ENCODE results near the gene FKRP. TPM values are rescaled to one million over a fixed set of nuclear protein-coding genes. Genes with fewer than 3 reads are reported as not detected.

FKRP gene
- total RNA-seq, 1 experiment from 2014 or later = 24.1 TPM

DNA sequence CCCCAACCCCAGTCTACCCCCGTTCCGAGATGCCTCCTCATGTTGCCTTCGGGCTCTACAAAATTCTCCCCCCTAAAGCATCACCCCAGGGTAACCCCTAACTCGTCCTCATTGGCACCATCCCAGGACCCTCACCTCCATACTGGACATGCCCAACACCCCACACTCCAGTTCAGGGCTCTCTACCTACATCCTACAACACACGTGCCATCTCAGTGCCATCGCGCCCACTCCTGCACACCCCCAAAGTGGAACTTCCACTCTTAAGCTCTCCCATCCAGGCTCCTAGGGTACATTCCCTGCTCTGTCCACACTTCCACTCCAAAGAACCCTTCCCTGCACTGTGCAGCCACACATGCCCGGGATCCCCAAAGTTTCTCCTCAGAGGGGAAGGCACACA lies 827 bp upstream of the FKRP start:
- CTCF ChIA-PET = interaction anchor here (0.6 to 1.8 kb wide), 10 partner anchors 9 to 268 kb away, joined by 3 to 7 read pairs (median 4); no protein-coding TSS in a partner anchor
- POLR2A ChIA-PET = interaction anchor here (1.2 kb wide), 1 partner anchor 8 kb away, joined by 3 read pairs; no protein-coding TSS in a partner anchor
- H3K27me3 Mint-ChIP-seq (ENCODE audit: low read depth) = no peaks in the 10 kb centered on the region
- H3K4me1 Mint-ChIP-seq = peaks cover 50% of the 10 kb centered on the region
- H3K4me3 Mint-ChIP-seq = peak overlapping the region; percentile 96
- no peak for TF ChIP-seq ESRRA (CRISPR knock-in tag; IDR thresholded peaks at IDR 0.05; ENCODE audit: borderline replicate concordance)
- no peak for TF ChIP-seq NFYB (CRISPR knock-in tag; conservative IDR thresholded peaks at IDR 0.05; ENCODE audit: low read depth)
- TF ChIP-seq, protein P1, sequence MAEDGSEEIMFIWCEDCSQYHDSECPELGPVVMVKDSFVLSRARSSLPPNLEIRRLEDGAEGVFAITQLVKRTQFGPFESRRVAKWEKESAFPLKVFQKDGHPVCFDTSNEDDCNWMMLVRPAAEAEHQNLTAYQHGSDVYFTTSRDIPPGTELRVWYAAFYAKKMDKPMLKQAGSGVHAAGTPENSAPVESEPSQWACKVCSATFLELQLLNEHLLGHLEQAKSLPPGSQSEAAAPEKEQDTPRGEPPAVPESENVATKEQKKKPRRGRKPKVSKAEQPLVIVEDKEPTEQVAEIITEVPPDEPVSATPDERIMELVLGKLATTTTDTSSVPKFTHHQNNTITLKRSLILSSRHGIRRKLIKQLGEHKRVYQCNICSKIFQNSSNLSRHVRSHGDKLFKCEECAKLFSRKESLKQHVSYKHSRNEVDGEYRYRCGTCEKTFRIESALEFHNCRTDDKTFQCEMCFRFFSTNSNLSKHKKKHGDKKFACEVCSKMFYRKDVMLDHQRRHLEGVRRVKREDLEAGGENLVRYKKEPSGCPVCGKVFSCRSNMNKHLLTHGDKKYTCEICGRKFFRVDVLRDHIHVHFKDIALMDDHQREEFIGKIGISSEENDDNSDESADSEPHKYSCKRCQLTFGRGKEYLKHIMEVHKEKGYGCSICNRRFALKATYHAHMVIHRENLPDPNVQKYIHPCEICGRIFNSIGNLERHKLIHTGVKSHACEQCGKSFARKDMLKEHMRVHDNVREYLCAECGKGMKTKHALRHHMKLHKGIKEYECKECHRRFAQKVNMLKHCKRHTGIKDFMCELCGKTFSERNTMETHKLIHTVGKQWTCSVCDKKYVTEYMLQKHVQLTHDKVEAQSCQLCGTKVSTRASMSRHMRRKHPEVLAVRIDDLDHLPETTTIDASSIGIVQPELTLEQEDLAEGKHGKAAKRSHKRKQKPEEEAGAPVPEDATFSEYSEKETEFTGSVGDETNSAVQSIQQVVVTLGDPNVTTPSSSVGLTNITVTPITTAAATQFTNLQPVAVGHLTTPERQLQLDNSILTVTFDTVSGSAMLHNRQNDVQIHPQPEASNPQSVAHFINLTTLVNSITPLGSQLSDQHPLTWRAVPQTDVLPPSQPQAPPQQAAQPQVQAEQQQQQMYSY (CRISPR knock-in tag; IDR thresholded peaks at IDR 0.05) = no peak
- TF ChIP-seq, protein P2, sequence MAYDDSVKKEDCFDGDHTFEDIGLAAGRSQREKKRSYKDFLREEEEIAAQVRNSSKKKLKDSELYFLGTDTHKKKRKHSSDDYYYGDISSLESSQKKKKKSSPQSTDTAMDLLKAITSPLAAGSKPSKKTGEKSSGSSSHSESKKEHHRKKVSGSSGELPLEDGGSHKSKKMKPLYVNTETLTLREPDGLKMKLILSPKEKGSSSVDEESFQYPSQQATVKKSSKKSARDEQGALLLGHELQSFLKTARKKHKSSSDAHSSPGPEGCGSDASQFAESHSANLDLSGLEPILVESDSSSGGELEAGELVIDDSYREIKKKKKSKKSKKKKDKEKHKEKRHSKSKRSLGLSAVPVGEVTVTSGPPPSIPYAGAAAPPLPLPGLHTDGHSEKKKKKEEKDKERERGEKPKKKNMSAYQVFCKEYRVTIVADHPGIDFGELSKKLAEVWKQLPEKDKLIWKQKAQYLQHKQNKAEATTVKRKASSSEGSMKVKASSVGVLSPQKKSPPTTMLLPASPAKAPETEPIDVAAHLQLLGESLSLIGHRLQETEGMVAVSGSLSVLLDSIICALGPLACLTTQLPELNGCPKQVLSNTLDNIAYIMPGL (CRISPR knock-in tag; IDR thresholded peaks at IDR 0.05) = no peak
- TF ChIP-seq, protein P3, sequence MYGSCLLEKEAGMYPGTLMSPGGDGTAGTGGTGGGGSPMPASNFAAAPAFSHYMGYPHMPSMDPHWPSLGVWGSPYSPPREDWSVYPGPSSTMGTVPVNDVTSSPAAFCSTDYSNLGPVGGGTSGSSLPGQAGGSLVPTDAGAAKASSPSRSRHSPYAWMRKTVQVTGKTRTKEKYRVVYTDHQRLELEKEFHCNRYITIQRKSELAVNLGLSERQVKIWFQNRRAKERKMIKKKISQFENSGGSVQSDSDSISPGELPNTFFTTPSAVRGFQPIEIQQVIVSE (CRISPR knock-in tag; IDR thresholded peaks at IDR 0.05; ENCODE audit: borderline replicate concordance) = no peak
- TF ChIP-seq NR1H2 (CRISPR knock-in tag; IDR thresholded peaks at IDR 0.05) = no peak
- TF ChIP-seq TEAD1 (CRISPR knock-in tag; IDR thresholded peaks at IDR 0.05) = no peak
- TF ChIP-seq, protein P4, sequence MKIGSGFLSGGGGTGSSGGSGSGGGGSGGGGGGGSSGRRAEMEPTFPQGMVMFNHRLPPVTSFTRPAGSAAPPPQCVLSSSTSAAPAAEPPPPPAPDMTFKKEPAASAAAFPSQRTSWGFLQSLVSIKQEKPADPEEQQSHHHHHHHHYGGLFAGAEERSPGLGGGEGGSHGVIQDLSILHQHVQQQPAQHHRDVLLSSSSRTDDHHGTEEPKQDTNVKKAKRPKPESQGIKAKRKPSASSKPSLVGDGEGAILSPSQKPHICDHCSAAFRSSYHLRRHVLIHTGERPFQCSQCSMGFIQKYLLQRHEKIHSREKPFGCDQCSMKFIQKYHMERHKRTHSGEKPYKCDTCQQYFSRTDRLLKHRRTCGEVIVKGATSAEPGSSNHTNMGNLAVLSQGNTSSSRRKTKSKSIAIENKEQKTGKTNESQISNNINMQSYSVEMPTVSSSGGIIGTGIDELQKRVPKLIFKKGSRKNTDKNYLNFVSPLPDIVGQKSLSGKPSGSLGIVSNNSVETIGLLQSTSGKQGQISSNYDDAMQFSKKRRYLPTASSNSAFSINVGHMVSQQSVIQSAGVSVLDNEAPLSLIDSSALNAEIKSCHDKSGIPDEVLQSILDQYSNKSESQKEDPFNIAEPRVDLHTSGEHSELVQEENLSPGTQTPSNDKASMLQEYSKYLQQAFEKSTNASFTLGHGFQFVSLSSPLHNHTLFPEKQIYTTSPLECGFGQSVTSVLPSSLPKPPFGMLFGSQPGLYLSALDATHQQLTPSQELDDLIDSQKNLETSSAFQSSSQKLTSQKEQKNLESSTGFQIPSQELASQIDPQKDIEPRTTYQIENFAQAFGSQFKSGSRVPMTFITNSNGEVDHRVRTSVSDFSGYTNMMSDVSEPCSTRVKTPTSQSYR (CRISPR knock-in tag; IDR thresholded peaks at IDR 0.05) = no peak
- no peak for TF ChIP-seq CREB1 (CRISPR knock-in tag; IDR thresholded peaks at IDR 0.05)
- no peak for TF ChIP-seq NR2C2 (CRISPR knock-in tag; IDR thresholded peaks at IDR 0.05)
- TF ChIP-seq CREM (CRISPR knock-in tag; IDR thresholded peaks at IDR 0.05) = no peak
- TF ChIP-seq, protein P5, sequence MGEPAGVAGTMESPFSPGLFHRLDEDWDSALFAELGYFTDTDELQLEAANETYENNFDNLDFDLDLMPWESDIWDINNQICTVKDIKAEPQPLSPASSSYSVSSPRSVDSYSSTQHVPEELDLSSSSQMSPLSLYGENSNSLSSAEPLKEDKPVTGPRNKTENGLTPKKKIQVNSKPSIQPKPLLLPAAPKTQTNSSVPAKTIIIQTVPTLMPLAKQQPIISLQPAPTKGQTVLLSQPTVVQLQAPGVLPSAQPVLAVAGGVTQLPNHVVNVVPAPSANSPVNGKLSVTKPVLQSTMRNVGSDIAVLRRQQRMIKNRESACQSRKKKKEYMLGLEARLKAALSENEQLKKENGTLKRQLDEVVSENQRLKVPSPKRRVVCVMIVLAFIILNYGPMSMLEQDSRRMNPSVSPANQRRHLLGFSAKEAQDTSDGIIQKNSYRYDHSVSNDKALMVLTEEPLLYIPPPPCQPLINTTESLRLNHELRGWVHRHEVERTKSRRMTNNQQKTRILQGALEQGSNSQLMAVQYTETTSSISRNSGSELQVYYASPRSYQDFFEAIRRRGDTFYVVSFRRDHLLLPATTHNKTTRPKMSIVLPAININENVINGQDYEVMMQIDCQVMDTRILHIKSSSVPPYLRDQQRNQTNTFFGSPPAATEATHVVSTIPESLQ (CRISPR knock-in tag; IDR thresholded peaks at IDR 0.05) = no peak
- peak overlapping the region; percentile 84; the same call in 1 of the 2 replicates for H3K27ac Mint-ChIP-seq
- H3K9me3 Mint-ChIP-seq = no peaks in the 10 kb centered on the region
- peaks cover 3% of the 10 kb centered on the region for H3K36me3 Mint-ChIP-seq
- ATAC-seq (no peak), DNase-seq (ENCODE audit: low spot score) (no peak)
